Measurements from ENCODE around the gene HDAC4. TPM values are rescaled to one million over a fixed set of nuclear protein-coding genes. Genes with fewer than 3 reads are reported as not detected.

Gene HDAC4
- total and polyA plus RNA-seq, 2 of the 8 experiments (the other 6 are each of a cell fraction or from before 2014, with no cell fraction given): 15.4 to 31.5 TPM

DNA sequence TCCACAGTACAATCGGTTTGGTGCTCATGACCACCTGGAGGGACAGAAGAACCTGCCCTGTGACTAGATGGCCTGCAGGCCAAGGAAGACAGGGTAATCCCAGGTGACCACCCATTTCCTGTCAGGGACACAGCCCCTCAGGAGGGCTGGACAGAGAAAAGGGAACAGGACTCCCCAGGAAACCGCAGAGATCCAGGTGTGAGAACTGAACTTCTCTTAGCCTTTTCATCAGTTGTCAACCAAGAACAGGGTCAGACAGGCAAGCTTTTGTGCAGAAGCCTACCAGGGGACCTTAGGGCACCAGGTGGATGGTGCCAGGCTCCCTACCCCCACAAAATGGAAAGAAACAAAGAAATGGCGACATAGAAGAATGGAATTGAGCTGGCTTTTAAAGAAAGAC is 132.3 kb downstream of the HDAC4 start:
- WGBS, 2 experiments (ENCODE audit: extremely low coverage in 1 of 2, insufficient coverage in 1 of 2, insufficient read length in 1 of 2, insufficient replicate concordance in 2 of 2, low coverage in 1 of 2, low lambda C conversion rate in 2 of 2, missing lambda C conversion rate in 1 of 2): 94% methylated on average over 3 of the region's 3 CpGs; no CpG with 5 or more reads in 1 of the 2 experiments
- Histone ChIP-seq H3K18ac (ENCODE audit: extremely low read depth, low read length) (no peak overlapping the region), H4K5ac (ENCODE audit: insufficient read length, low read depth, low read length) (no peak overlapping the region), H3K23ac (ENCODE audit: insufficient read length) (no peak overlapping the region), H3K4me3 (ENCODE audit: extremely low read depth in 1 of 4, insufficient read depth in 2 of 4, low read depth in 3 of 4, low read length in 4 of 4) (no peak overlapping the region), H2BK12ac (ENCODE audit: low read depth, low read length) (0 out of 2 replicates have a peak overlapping the region, but pooled peaks have one; percentile 17), H3K79me2 (ENCODE audit: control insufficient read depth in 1 of 2, insufficient read depth in 2 of 2, low read length in 2 of 2) (peaks cover 3 to 98% of the 10 kb centered on the region in 2 experiments; a peak in 2 of 4 replicates), H2BK20ac (ENCODE audit: low read length) (no peak overlapping the region), H3K56ac (replicated peaks; ENCODE audit: insufficient read length, low read depth, low read length) (no peak overlapping the region), H4K91ac (replicated peaks; ENCODE audit: insufficient read length, low read length) (no peak overlapping the region), H3K4me1 (replicated peaks in 1 of 4; ENCODE audit: control insufficient read depth in 3 of 4, insufficient read depth in 4 of 4, low read length in 3 of 4) (peaks cover 0 to 26% (median 13%) of the 10 kb centered on the region in 4 experiments; a peak in 5 of 7 replicates), H2BK15ac (ENCODE audit: low read length) (no peak overlapping the region), H3K79me1 (ENCODE audit: low read depth, low read length) (peaks cover 22% of the 10 kb centered on the region), H2BK5ac (ENCODE audit: low read depth, low read length) (no peak overlapping the region; the same call in 1 of the 2 replicates), H4K20me1 (replicated peaks in 1 of 2; ENCODE audit: control insufficient read depth in 1 of 2, insufficient read depth in 2 of 2, low read length in 2 of 2) (peaks cover 4 to 34% of the 10 kb centered on the region in 2 experiments), H3K27me3 (replicated peaks in 1 of 4; ENCODE audit: control insufficient read depth in 3 of 4, extremely low read depth in 1 of 4, insufficient read depth in 3 of 4, low read length in 3 of 4) (no peaks in the 10 kb centered on the region), H2AFZ (ENCODE audit: low read length) (no peak overlapping the region), H3K23me2 (ENCODE audit: low read depth, low read length) (no peaks in the 10 kb centered on the region; the same call in 1 of the 2 replicates), H3K36me3 (ENCODE audit: control insufficient read depth in 2 of 4, insufficient read depth in 4 of 4, low read length in 3 of 4) (no peaks in the 10 kb centered on the region), H3K27ac (ENCODE audit: low read depth, low read length) (no peak overlapping the region), H3K4me2 (ENCODE audit: insufficient read depth in 1 of 2, low read depth in 2 of 2, low read length in 2 of 2) (no peak overlapping the region), H3K9ac (replicated peaks in 1 of 4; ENCODE audit: extremely low read depth in 1 of 4, low read depth in 3 of 4, low read length in 3 of 4) (no peak overlapping the region), H4K8ac (ENCODE audit: extremely low read depth, insufficient read depth, low read length) (no peak overlapping the region), H2AK5ac (ENCODE audit: low read depth, low read length) (no peak overlapping the region), H3K9me3 (ENCODE audit: insufficient read depth in 2 of 2, low read depth in 1 of 2, low read length in 1 of 2) (no peaks in the 10 kb centered on the region), H3K14ac (ENCODE audit: insufficient read length) (no peak overlapping the region), H3K4ac (replicated peaks; ENCODE audit: insufficient read length, low read depth, low read length) (no peak overlapping the region), H2BK120ac (replicated peaks; ENCODE audit: low read depth, low read length) (no peak overlapping the region)
- ChIA-PET CTCF (ENCODE audit: partially characterized antibody) (interaction anchor here (0.8 to 1.5 kb wide), 6 partner anchors 10 to 125 kb away, joined by 3 to 6 read pairs (median 4); no protein-coding TSS in a partner anchor), POLR2A (ENCODE audit: partially characterized antibody) (no interaction called here)
- FAIRE-seq: no peak
- no peak for DNase-seq (ENCODE audit: low read depth in 1 of 2, low spot score in 2 of 2)
- TF ChIP-seq EGR1 (IDR thresholded peaks at IDR 0.05; ENCODE audit: borderline replicate concordance, low read depth, low read length) (no peak), BACH1 (IDR thresholded peaks at IDR 0.05; ENCODE audit: low read length) (no peak), SP1 (IDR thresholded peaks at IDR 0.05; ENCODE audit: low read depth, low read length) (no peak), SIX5 (IDR thresholded peaks at IDR 0.05; ENCODE audit: low read depth, low read length) (no peak), CTBP2 (IDR thresholded peaks at IDR 0.05; ENCODE audit: borderline replicate concordance, insufficient read depth, insufficient read length, low read length) (no peak), CBX8 (IDR thresholded peaks at IDR 0.05; ENCODE audit: borderline replicate concordance, low read depth, low read length) (no peak), KDM4A (IDR thresholded peaks at IDR 0.05; ENCODE audit: low read depth, low read length, severe bottlenecking) (no peak), CREB1 (IDR thresholded peaks at IDR 0.05) (no peak), EZH2 (IDR thresholded peaks at IDR 0.05; ENCODE audit: low read depth, low read length, severe bottlenecking) (no peak), TCF12 (IDR thresholded peaks at IDR 0.05; ENCODE audit: low read depth, low read length) (no peak), RFX5 (IDR thresholded peaks at IDR 0.05; ENCODE audit: borderline replicate concordance, low read depth, low read length) (no peak), CHD2 (IDR thresholded peaks at IDR 0.05; ENCODE audit: low read length) (no peak)

Measured in H1 (cell line).